Measurements from ENCODE around the gene NID1. TPM values are rescaled to one million over a fixed set of nuclear protein-coding genes. Genes with fewer than 3 reads are reported as not detected.
"Not testable (repeated sequence)": the region's sequence is repeated elsewhere in the genome, so short reads cannot be mapped to it uniquely, and the experiment has no call there.

NID1 gene
- total and polyA plus RNA-seq, 12 donors, result 26.0 to 216 (median 82.5) TPM

DNA sequence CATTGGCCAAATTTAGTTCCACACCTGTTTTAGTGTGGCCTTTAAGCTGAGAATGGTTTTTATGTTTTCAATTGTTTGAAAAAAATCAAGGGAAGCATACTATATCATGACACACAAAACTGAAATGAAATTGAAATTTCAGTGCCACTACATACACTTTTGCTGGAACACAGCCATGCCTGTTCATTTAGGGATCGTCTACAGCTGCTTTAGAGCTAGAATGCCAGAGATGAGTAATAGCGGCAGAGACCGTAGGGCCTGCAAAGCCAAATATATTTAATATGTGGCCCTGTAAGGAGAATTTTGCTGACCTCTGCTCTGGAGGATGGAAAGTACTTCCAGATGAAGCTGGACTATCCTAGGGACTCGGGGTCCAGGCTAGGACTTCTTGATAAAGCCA lies 135.7 kb downstream of the NID1 start:
- DNase-seq, result no peak
- Histone ChIP-seq H3K27ac (no peak overlapping the region), H3K27me3 (no peaks in the 10 kb centered on the region), H3K4me1 (replicated peaks in 1 of 2) (no peaks in the 10 kb centered on the region), H3K9me3 (replicated peaks in 1 of 3) (no peaks in the 10 kb centered on the region), H3K36me3 (replicated peaks in 1 of 2) (no peaks in the 10 kb centered on the region), H3K4me3 (no peak overlapping the region)
- intact Hi-C loops (cut with DNase I), result no loop called here
- no peak for TF ChIP-seq POLR2A (IDR thresholded peaks at IDR 0.05)
- no peak for TF ChIP-seq CTCF (IDR thresholded peaks at IDR 0.05)
- WGBS, 4 donors, result 79 to 82% (median 80%) methylated on average over 4 of the region's 4 CpGs

DNA sequence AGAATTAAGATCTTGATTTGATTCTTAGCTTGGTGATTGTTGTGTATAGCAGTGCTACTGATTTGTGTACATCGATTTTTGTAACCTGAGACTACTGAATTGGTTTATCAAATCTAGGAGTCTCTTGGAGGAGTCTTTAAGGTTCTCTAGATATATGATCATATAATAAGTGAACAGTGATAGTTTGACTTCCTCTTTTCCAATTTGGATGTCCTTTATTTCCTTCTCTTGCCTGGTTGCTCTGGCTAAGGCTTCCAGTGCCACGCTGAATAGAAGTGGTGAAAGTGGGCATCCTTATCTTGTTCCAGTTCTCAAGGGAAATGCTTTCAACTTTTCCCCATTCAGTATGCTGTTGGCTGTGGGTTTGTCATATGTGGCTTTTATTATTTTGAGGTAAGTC lies 136.7 kb downstream of the NID1 start:
- Histone ChIP-seq H3K4me3 (no peak overlapping the region), H3K36me3 (replicated peaks in 1 of 2) (no peaks in the 10 kb centered on the region), H3K27ac (no peak overlapping the region), H3K4me1 (replicated peaks in 1 of 2) (no peaks in the 10 kb centered on the region), H3K9me3 (replicated peaks in 1 of 3) (no peaks in the 10 kb centered on the region), H3K27me3 (no peaks in the 10 kb centered on the region)
- intact Hi-C loops (cut with DNase I), result no loop called here
- DNase-seq, result no peak
- no peak for TF ChIP-seq POLR2A (IDR thresholded peaks at IDR 0.05)
- no peak for TF ChIP-seq CTCF (IDR thresholded peaks at IDR 0.05)
- 85 to 87% (median 86%) methylated on average over 2 of the region's 2 CpGs for WGBS, 4 donors

GRCh38 chr1:235927551-235927950 lies 137.3 kb downstream of the NID1 start:
- H3K9me3 ChIP-seq (replicated peaks in 1 of 3); H3K4me1 ChIP-seq (replicated peaks in 1 of 2); H3K27me3 ChIP-seq; intact Hi-C loops (cut with DNase I); H3K27ac ChIP-seq; DNase-seq; H3K4me3 ChIP-seq; H3K36me3 ChIP-seq (replicated peaks in 1 of 2): not testable (repeated sequence)

Small RNA genes lying within 50 kb of the gene (small RNA-seq; reads per million reads assigned to genes)
- 0 reads per million in 2 donors for gene RF00019

Other genes with a start within 250 kb of the NID1 start
- 10 to 100 TPM; 12.3 to 48.0 (median 21.2) TPM for gene LYST, start 198.2 kb downstream of the NID1 start, total RNA-seq
- gene LYST, start 198.2 kb downstream of the NID1 start, polyA plus RNA-seq, result 10 to 100 TPM in 2 of 3 donors, 1 to 10 TPM in 1; 6.7 to 20.1 (median 10.5) TPM
- gene GPR137B, start 77.4 kb upstream of the NID1 start, total RNA-seq, result 10 to 100 TPM in 8 of 9 donors, 1 to 10 TPM in 1; 3.4 to 30.0 (median 15.3) TPM
- 1 to 10 TPM; 3.9 to 9.1 (median 4.7) TPM for gene GPR137B, start 77.4 kb upstream of the NID1 start, polyA plus RNA-seq
- gene ERO1B, start 216.9 kb upstream of the NID1 start, total RNA-seq, result 10 to 100 TPM in 1 of 9 donors, 1 to 10 TPM in 8; 4.3 to 18.3 (median 7.2) TPM
- 10 to 100 TPM in 1 of 3 donors, 1 to 10 TPM in 2; 3.5 to 23.0 (median 5.1) TPM for gene ERO1B, start 216.9 kb upstream of the NID1 start, polyA plus RNA-seq